ENCODE measurements around the gene CRB2. TPM values are rescaled to one million over a fixed set of nuclear protein-coding genes. Genes with fewer than 3 reads are reported as not detected.

CRB2 gene
- not detected for total RNA-seq

DNA sequence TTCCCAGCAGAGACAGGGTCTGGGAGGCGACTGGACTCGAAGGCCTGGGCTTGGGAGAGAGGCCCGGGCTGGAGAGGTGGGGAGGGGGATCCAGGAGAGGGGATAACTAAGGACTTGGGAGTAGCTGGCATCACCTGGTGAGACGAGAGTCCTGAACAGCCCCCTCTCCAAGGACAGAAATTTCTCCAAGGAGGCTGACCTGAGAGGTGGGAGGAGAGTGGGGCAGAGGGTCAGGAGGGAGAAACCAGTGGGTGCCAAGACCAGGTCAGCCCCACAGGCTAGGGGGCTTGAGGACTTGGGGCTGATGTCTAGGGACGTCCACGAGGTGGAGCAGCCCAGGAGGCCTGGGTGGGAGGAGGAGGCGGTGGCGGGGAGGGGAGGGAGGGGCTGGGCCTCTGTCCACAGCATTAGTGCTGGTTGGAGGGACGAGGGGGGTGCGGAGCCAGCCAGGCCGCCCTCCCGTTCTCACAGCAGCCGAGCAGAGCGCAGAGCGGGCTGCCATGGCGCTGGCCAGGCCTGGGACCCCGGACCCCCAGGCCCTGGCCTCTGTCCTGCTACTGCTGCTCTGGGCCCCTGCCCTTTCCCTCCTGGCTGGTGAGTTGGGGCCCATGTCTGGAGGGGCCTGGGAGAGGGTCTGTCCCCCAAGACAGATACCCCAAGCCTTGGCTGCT, at the start of gene CRB2:
CRB2 (plus strand) TSS at position 437 of the 671 bp plus-strand sequence; CDS start at position 501, 64 bp downstream.
- intact Hi-C loops (cut with DNase I), result no loop called here
- Histone ChIP-seq H3K9me3 (no peaks in the 10 kb centered on the region), H3K36me3 (no peaks in the 10 kb centered on the region), H3K4me3 (no peak within 1 kb of the TSS), H3K27me3 (no peaks in the 10 kb centered on the region), H3K27ac (no peak within 1 kb of the TSS), H3K4me1 (no peaks in the 10 kb centered on the region)
- no peak for DNase-seq (ENCODE audit: extremely low spot score in 2 of 2)
- TF ChIP-seq POLR2A (IDR thresholded peaks at IDR 0.05) (no peak), POLR2AphosphoS5 (IDR thresholded peaks at IDR 0.05; ENCODE audit: insufficient read depth in 1 of 2, low read depth in 1 of 2) (no peak)
- TF ChIP-seq, protein P1, sequence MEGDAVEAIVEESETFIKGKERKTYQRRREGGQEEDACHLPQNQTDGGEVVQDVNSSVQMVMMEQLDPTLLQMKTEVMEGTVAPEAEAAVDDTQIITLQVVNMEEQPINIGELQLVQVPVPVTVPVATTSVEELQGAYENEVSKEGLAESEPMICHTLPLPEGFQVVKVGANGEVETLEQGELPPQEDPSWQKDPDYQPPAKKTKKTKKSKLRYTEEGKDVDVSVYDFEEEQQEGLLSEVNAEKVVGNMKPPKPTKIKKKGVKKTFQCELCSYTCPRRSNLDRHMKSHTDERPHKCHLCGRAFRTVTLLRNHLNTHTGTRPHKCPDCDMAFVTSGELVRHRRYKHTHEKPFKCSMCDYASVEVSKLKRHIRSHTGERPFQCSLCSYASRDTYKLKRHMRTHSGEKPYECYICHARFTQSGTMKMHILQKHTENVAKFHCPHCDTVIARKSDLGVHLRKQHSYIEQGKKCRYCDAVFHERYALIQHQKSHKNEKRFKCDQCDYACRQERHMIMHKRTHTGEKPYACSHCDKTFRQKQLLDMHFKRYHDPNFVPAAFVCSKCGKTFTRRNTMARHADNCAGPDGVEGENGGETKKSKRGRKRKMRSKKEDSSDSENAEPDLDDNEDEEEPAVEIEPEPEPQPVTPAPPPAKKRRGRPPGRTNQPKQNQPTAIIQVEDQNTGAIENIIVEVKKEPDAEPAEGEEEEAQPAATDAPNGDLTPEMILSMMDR (IDR thresholded peaks at IDR 0.05), result no peak

DNA sequence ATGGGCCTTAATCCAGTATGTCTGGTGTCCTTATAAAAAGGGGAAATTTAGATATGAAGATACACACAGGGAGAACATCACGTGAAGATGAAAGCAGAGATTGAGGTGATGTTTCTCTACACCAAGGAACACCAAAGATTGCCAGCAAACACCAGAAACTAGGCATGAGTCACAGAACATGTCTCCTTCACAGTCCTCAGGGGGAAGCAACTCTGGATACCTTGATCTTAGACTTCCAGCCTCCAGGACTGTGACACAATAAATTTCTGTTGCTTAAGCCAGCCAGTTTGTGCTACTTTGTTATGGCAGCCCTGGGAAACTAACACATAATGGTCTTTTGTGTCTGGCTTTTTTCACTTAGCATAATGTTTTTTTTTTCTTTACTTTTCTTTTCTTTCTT, 46.4 kb upstream of the CRB2 start:
- no peak for TF ChIP-seq POLR2A (IDR thresholded peaks at IDR 0.05)
- no peak for TF ChIP-seq POLR2AphosphoS5 (IDR thresholded peaks at IDR 0.05; ENCODE audit: insufficient read depth in 1 of 2, low read depth in 1 of 2)
- intact Hi-C loops (cut with DNase I), result no loop called here

DNA sequence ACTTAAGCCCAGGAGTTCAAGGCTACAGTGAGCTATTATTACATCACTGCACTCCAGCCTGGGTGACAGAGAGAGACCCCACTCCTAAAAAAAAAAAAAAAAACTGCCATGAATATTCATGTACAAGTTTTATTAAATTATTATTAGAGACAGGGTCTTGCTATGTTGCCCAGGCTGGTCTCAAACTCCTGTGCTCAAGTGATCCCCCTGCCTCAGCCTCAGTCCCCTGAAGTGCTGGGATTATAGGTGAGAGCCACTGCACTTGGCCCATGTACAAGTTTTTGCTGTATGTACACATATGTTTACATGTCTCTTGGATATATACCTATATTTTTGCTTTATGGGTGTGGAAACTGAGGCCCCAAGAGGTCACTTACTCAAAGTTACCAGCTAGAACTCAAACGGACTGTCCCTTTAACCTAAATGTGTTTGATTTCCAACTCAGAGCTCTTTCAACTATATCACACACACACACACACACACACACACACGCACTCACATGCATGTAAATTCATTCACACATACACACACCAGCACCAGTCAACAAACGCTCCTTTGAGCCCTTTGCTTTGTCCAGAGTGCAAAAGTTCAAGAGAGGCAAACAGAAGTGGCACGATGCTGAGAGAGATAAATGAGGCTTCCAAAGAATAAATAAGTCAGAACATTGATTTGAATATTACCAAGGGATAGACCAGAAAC, 45.3 kb upstream of the CRB2 start:
- TF ChIP-seq POLR2AphosphoS5 (IDR thresholded peaks at IDR 0.05; ENCODE audit: insufficient read depth in 1 of 2, low read depth in 1 of 2), result no peak
- TF ChIP-seq, protein P1 (IDR thresholded peaks at IDR 0.05), result no peak
- no peak for TF ChIP-seq POLR2A (IDR thresholded peaks at IDR 0.05)

More for the DNA sequence above, 46.4 kb upstream of the CRB2 start:
- no peak for DNase-seq (ENCODE audit: extremely low spot score in 2 of 2)
- Histone ChIP-seq H3K9me3 (no peaks in the 10 kb centered on the region), H3K27me3 (no peaks in the 10 kb centered on the region), H3K4me1 (no peaks in the 10 kb centered on the region), H3K4me3 (no peak overlapping the region), H3K27ac (no peak overlapping the region), H3K36me3 (no peaks in the 10 kb centered on the region)

DNA sequence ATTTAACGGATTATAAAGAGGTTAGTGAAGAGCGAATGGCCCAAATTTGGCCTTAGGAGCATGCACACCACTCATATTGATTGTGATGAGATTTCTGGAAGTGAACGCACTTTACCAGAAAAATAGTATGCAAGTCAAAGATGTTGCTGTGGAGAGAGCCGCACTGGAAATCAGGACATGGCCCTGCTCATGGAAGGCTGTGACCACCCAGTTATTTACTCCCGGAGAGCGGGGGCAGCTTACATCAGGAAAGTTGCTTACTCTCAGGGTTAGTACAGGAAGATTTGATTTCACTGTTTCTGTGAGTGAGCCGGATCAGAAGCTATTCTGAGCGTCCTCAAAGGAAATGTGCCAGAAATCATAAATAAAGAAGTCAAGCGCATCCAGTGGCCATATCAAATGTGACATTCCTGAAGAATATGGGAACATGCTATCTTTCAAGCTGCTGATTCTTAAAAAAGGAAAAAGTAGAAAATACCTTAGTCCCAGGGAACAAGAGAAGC, 44.7 kb upstream of the CRB2 start:
- no peak for TF ChIP-seq POLR2A (IDR thresholded peaks at IDR 0.05)
- no peak for TF ChIP-seq POLR2AphosphoS5 (IDR thresholded peaks at IDR 0.05; ENCODE audit: insufficient read depth in 1 of 2, low read depth in 1 of 2)
- TF ChIP-seq, protein P1 (IDR thresholded peaks at IDR 0.05), result no peak

More for the DNA sequence above, 45.3 kb upstream of the CRB2 start:
- Histone ChIP-seq H3K27ac (no peak overlapping the region), H3K27me3 (no peaks in the 10 kb centered on the region), H3K4me1 (no peaks in the 10 kb centered on the region), H3K4me3 (no peak overlapping the region), H3K9me3 (no peaks in the 10 kb centered on the region), H3K36me3 (no peaks in the 10 kb centered on the region)
- intact Hi-C loops (cut with DNase I), result no loop called here
- DNase-seq (ENCODE audit: extremely low spot score in 2 of 2), result no peak

DNA sequence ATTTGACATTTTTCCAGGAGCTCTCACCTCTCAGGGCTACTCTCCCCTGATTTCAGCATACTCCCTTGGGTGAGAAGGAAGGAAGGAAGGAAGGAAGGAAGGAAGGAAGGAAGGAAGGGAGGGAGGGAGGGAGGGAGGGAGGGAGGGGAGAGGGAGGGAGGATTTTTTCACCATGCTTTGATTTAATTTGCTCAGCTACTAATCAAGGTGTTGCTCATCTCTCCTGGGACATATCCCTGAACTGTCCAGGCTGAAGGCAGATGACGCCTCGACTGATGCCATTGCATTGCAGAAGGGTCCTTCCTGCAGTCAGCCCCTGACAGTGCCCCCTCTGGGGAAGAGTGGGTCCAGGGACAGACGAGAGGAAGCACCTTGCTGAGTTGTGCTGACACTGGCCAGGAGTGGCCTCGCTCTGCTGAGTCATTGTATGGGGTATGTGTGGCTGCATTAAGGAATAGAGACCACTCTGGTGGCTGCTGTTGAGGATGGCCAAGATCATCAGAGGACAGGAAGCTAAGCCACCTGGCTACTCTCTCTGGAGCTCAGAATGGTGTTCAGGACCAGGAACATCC, 43.6 kb upstream of the CRB2 start:
- H3K36me3 ChIP-seq, result no peaks in the 10 kb centered on the region
- H3K4me3 ChIP-seq, result no peak overlapping the region
- no peak for TF ChIP-seq POLR2AphosphoS5 (IDR thresholded peaks at IDR 0.05; ENCODE audit: insufficient read depth in 1 of 2, low read depth in 1 of 2)
- TF ChIP-seq, protein P1 (IDR thresholded peaks at IDR 0.05), result no peak
- no peak for TF ChIP-seq POLR2A (IDR thresholded peaks at IDR 0.05)
- H3K27me3 ChIP-seq, result no peaks in the 10 kb centered on the region
- no peaks in the 10 kb centered on the region for H3K9me3 ChIP-seq
- intact Hi-C loops (cut with DNase I), result no loop called here
- no peaks in the 10 kb centered on the region for H3K4me1 ChIP-seq
- no peak for DNase-seq (ENCODE audit: extremely low spot score in 2 of 2)
- H3K27ac ChIP-seq, result no peak overlapping the region

More for the DNA sequence above, 44.7 kb upstream of the CRB2 start:
- H3K27me3 ChIP-seq, result no peaks in the 10 kb centered on the region
- H3K4me1 ChIP-seq, result no peaks in the 10 kb centered on the region
- intact Hi-C loops (cut with DNase I), result no loop called here
- no peak overlapping the region for H3K4me3 ChIP-seq
- no peak for DNase-seq (ENCODE audit: extremely low spot score in 2 of 2)
- no peaks in the 10 kb centered on the region for H3K9me3 ChIP-seq
- no peaks in the 10 kb centered on the region for H3K36me3 ChIP-seq
- no peak overlapping the region for H3K27ac ChIP-seq
